ENCODE data around the gene B3GALNT1. TPM values are rescaled to one million over a fixed set of nuclear protein-coding genes. Genes with fewer than 3 reads are reported as not detected.

Gene B3GALNT1
- total RNA-seq, 4 donors from 2014 or later: 3.0 to 8.0 (median 6.4) TPM

DNA sequence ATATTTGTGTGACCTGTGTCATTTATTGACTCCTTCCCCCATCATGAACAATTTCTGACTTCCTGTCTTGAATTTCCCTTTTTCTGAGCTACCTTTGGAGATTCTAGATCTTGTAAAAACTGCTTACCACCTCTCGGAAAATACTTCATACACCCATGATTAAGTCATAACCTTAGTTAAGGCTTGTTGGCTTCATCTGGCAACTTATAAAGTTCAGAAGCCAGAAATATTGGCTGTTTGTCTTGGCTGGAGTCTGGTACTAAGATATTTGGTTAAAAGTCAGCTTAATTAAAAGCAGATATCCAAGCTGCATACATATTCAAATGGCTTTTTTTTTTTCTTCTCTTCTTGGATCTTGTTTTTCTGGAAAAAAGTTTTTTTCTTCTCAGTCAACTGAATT lies 37.3 kb upstream of the B3GALNT1 start:
- TF ChIP-seq, protein P1, sequence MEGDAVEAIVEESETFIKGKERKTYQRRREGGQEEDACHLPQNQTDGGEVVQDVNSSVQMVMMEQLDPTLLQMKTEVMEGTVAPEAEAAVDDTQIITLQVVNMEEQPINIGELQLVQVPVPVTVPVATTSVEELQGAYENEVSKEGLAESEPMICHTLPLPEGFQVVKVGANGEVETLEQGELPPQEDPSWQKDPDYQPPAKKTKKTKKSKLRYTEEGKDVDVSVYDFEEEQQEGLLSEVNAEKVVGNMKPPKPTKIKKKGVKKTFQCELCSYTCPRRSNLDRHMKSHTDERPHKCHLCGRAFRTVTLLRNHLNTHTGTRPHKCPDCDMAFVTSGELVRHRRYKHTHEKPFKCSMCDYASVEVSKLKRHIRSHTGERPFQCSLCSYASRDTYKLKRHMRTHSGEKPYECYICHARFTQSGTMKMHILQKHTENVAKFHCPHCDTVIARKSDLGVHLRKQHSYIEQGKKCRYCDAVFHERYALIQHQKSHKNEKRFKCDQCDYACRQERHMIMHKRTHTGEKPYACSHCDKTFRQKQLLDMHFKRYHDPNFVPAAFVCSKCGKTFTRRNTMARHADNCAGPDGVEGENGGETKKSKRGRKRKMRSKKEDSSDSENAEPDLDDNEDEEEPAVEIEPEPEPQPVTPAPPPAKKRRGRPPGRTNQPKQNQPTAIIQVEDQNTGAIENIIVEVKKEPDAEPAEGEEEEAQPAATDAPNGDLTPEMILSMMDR (IDR thresholded peaks at IDR 0.05): no peak
- no peak for TF ChIP-seq POLR2A (IDR thresholded peaks at IDR 0.05)
- 46 to 52% methylated on average over 1 of the region's 1 CpG for WGBS, 2 donors
- Histone ChIP-seq H3K4me1 (no peaks in the 10 kb centered on the region), H3K4me3 (no peak overlapping the region), H3K27me3 (no peaks in the 10 kb centered on the region), H3K9me3 (no peaks in the 10 kb centered on the region), H3K36me3 (no peaks in the 10 kb centered on the region), H3K27ac (no peak overlapping the region)
- intact Hi-C loops (cut with DNase I): no loop called here
- no peak for DNase-seq

GRCh38 chr3:161139686-161140085 lies 34.5 kb upstream of the B3GALNT1 start:
- DNase-seq: no peak
- Histone ChIP-seq H3K27me3 (no peaks in the 10 kb centered on the region), H3K9me3 (no peaks in the 10 kb centered on the region)

GRCh38 chr3:161137260-161137659 lies 32.1 kb upstream of the B3GALNT1 start:
- WGBS, 2 donors: 57 to 84% methylated on average over 2 of the region's 2 CpGs
- Histone ChIP-seq H3K4me1 (no peaks in the 10 kb centered on the region), H3K9me3 (no peaks in the 10 kb centered on the region), H3K36me3 (no peaks in the 10 kb centered on the region), H3K4me3 (no peak overlapping the region), H3K27me3 (no peaks in the 10 kb centered on the region), H3K27ac (no peak overlapping the region)
- no peak for DNase-seq
- no peak for TF ChIP-seq POLR2A (IDR thresholded peaks at IDR 0.05)
- TF ChIP-seq, protein P1 (IDR thresholded peaks at IDR 0.05): no peak
- intact Hi-C loops (cut with DNase I): no loop called here

More at GRCh38 chr3:161139686-161140085, 34.5 kb upstream of the B3GALNT1 start:
- intact Hi-C loops (cut with DNase I): no loop called here
- 52 to 53% methylated on average over 3 of the region's 3 CpGs for WGBS, 2 donors
- no peak overlapping the region for H3K27ac ChIP-seq
- no peaks in the 10 kb centered on the region for H3K4me1 ChIP-seq
- TF ChIP-seq, protein P1 (IDR thresholded peaks at IDR 0.05): no peak
- TF ChIP-seq POLR2A (IDR thresholded peaks at IDR 0.05): no peak
- H3K4me3 ChIP-seq: no peak overlapping the region
- H3K36me3 ChIP-seq: no peaks in the 10 kb centered on the region

GRCh38 chr3:161132391-161132790 lies 27.2 kb upstream of the B3GALNT1 start:
- no peak overlapping the region for H3K4me3 ChIP-seq
- H3K36me3 ChIP-seq: no peaks in the 10 kb centered on the region
- no peak overlapping the region for H3K27ac ChIP-seq
- no peaks in the 10 kb centered on the region for H3K4me1 ChIP-seq
- DNase-seq: no peak
- TF ChIP-seq, protein P1 (IDR thresholded peaks at IDR 0.05): no peak
- TF ChIP-seq POLR2A (IDR thresholded peaks at IDR 0.05): no peak
- H3K9me3 ChIP-seq: no peaks in the 10 kb centered on the region
- no peaks in the 10 kb centered on the region for H3K27me3 ChIP-seq
- intact Hi-C loops (cut with DNase I): no loop called here
- 87 to 88% methylated on average over 1 of the region's 1 CpG for WGBS, 2 donors

GRCh38 chr3:161126495-161126894 lies 21.3 kb upstream of the B3GALNT1 start:
- Histone ChIP-seq H3K9me3 (peaks cover 0 to 25% (median 10%) of the 10 kb centered on the region in 3 donors), H3K36me3 (no peaks in the 10 kb centered on the region), H3K4me1 (no peaks in the 10 kb centered on the region), H3K4me3 (no peak overlapping the region), H3K27me3 (no peaks in the 10 kb centered on the region), H3K27ac (no peak overlapping the region)
- no peak for TF ChIP-seq POLR2A (IDR thresholded peaks at IDR 0.05)
- TF ChIP-seq, protein P1 (IDR thresholded peaks at IDR 0.05): no peak
- no peak for DNase-seq
- 57 to 61% methylated on average over 2 of the region's 2 CpGs for WGBS, 2 donors
- intact Hi-C loops (cut with DNase I): no loop called here
